Fibroblast of skin of back (primary cell): ENCODE data around the gene EPB41L4A.
"Not testable (repeated sequence)": the region's sequence is repeated elsewhere in the genome, so short reads cannot be mapped to it uniquely, and the experiment has no call there.

Experiments used
- DNase-seq: peaks from one replicate; pipeline ENCODE4 v3.0.0-alpha.2; 2013

The EPB41L4A gene

DNA sequence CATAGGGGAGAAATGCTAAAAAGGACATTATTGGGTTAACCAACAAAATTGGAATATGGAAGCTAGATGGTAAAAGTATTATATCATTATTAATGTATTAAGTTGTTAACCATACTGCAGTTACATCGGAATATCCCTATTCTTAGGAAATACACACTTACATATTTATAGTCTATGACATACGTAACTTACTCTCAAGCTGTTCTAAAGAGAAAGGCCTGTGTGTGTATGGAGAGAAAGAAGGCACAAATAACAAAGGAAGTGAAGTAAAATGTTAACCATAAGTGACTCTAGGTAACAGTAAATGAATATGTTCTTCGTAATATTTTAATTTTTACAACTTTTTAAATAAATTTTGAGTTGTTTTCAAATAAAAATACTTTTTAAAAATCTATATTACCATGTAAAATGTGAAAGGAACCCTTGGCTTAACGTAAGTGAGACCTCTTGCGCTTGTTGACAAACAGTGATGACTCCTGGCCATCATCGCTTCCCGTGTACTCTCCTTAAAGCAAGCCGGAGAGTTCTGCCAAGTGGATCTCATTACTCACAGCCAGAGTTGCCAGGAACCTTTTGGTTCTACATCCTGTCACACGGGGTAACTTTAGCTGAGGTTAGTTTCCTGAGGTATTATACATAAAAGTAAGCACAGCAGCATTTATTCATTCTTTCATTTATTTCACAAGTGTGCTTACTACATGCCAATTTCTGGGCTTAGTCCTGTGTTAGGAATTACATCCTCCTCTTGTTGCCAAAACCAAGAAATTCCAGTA, 165.4 kb downstream of the EPB41L4A start:
- DNase-seq, result no peak

DNA sequence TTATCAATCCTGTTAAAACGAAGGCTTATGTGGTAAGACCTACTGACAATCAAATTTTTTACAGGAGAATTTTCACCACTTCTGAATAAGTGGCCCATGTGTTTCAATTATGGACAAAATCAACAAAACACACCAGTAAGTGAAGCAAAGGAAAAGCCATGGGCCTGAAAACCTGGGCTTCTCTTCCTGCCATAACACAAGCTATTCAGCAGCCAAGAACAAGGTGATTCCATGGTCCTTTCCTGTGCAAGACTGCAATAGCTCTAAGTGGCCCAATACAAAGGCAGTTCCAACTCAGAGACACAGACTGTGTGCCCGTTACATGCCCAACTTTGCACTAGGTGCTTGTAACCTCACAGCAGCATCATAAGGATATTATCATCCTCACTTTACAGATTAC, 168.5 kb downstream of the EPB41L4A start:
- no peak for DNase-seq

DNA sequence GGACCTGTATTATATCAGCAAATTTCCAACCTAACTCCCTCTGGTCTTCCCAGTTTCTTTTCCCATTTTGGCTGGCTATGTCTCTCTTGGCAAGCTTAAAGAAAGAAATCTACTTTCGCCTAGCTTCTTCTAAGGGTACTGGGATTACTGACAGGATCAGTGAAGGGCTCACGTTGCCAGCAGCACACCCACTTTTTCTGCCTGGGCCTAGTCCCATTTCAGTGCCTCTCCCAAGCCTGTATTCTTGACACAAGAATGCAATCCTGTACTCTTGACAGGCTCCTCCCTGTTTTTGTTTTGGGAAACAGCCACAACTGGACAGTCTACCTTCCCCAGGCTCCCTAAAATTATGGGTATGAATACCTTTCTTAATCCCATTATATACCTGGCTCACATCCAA, 170.5 kb downstream of the EPB41L4A start:
- no peak for DNase-seq

- no peak for DNase-seq
Observed at GRCh38 chr5:112247960-112248359, 171.1 kb downstream of the EPB41L4A start.

GRCh38 chr5:112245656-112246055, 173.4 kb downstream of the EPB41L4A start:
- DNase-seq, result no peak

DNA sequence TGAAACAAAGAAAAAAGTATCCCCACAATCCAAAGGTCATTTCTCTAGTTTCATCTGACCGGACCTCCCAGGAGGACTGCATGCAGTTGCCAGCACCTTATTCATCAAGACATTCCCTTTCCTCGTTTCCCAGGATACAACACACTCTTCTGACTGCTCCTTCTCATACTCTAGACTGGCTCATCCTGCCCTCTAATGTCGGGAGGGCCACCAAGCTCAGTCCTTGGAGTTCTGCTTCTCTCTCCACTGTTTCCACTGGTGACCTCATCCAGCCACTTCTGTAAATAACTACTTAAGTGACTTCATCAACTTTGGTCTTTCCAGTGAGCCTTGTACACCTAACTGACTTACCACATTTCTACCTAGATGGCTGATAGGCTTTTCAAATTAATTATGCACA, 179.1 kb downstream of the EPB41L4A start:
- peak; percentile 11 for DNase-seq

- DNase-seq, result no peak
Observed at GRCh38 chr5:112238473-112238872, 180.6 kb downstream of the EPB41L4A start.

DNA sequence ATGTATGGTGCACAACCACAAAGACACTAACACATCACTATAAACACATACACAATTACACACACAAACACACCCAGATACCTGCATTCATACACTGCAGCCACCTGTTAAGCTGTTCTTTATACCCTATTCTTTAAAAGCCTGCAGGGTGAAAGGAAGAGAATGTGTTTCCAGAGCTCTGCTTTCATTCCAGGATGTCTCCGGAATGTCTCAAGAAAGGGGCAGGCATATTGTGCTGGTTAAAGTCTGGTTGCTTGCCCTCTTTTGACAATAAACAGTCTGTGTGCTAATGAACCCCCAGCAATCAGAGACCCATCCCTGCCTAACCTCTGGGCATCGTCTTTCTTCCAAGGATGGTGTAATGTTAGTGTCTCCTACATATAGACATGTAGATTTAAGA, 181.6 kb downstream of the EPB41L4A start:
- DNase-seq, result no peak

- DNase-seq, result no peak
Observed at GRCh38 chr5:112234000-112234399, 185.1 kb downstream of the EPB41L4A start.

- DNase-seq, result no peak
Observed at GRCh38 chr5:112232667-112233066, 186.4 kb downstream of the EPB41L4A start.

- DNase-seq, result no peak
Observed at GRCh38 chr5:112230606-112231005, 188.5 kb downstream of the EPB41L4A start.

DNA sequence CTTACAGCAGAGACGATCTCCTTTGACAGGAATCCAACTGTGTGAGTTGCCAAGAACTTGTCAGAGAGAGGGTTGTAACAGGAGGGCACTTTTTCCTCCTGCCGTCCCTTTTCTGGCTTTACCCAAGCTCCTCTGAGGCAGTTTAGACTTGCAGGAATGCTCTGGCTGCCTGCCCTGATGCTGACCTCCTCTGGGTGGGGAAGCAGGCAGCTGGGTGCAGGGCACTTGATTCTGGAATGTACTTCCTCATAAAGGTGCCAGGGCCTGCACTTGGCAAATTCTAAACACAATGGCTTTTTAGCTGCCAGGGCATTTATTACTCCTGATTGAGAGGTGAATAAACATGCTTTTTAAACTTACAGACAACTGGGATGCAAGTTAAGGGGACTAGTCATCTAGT, 190.4 kb downstream of the EPB41L4A start:
- peak; percentile 58 for DNase-seq

DNA sequence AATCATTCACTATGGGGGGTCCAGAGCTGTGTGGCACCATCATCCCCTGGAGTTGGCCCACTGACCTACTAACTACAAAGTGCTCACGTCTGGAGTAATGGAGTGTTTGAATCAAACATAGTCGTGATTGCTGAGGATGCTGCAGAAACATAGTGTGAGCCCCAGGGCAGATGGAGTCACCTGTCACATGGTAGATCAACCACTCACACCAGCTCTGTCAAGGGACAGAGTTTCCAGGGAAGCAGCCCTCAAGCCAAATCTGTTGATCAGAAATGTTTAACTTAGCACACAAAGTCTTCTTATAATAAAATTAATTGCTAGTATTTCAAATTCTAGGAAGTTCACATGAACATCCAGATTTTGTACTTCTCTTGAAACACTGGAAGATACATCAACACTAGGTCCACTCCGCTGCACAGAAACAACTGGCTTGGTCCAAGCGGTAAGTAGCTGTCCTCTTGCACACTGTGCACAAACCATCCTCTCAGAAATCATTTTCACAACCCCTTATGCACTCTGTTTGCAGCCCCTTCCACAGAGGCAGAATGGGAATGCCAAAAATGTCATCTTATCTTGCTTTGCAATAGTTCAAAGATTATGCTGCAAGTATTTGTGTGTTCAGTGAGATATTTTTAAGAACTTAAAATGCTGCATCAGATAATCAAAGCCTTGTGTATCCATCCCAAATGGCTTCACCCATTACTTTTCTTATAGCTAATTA, 191.0 kb downstream of the EPB41L4A start:
- DNase-seq, result no peak

DNA sequence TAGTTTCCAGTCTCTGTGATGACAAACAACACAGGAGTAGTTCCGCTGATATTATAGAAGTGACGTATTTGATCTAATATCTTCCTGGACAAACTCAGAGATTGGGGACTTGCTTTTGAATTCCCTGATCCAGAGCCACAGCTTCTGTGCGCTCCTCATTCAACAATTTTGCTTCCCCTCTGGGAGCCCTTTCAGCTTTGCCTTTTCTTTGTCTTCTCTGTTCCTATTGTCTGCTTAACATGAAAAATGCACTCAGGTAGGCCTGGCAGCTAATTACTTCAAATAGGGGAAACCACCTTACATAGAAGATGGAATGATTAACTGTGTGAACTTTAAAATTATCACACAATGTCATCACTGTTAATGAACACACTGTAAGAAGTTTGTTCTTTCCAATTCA, 192.9 kb downstream of the EPB41L4A start:
- no peak for DNase-seq

GRCh38 chr5:112222997-112223396, 196.1 kb downstream of the EPB41L4A start:
- DNase-seq, result not testable (repeated sequence)

DNA sequence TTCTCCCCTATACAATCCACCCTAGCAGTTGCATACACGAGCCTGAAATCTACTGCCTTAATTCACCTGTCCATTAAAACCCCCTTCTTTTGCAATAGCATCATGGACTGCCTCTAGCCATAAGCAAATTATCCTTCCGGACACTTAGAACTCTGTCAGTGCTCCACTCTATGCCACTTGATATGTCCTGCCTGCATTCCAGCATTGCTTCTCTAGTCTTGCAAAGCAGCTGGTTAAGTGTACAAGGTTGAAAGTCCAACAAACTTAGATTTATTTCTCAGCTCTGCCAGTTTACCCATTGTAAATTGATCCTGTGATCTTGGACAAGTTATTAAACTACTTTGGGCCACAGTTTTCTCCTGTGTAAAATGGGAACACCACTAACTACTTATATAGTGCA, 197.9 kb downstream of the EPB41L4A start:
- DNase-seq, result no peak

- DNase-seq, result no peak
Observed at GRCh38 chr5:112219000-112219399, 200.1 kb downstream of the EPB41L4A start.

GRCh38 chr5:112217843-112218579, 201.1 kb downstream of the EPB41L4A start:
- no peak for DNase-seq

GRCh38 chr5:112216140-112216539, 202.9 kb downstream of the EPB41L4A start:
- no peak for DNase-seq

DNA sequence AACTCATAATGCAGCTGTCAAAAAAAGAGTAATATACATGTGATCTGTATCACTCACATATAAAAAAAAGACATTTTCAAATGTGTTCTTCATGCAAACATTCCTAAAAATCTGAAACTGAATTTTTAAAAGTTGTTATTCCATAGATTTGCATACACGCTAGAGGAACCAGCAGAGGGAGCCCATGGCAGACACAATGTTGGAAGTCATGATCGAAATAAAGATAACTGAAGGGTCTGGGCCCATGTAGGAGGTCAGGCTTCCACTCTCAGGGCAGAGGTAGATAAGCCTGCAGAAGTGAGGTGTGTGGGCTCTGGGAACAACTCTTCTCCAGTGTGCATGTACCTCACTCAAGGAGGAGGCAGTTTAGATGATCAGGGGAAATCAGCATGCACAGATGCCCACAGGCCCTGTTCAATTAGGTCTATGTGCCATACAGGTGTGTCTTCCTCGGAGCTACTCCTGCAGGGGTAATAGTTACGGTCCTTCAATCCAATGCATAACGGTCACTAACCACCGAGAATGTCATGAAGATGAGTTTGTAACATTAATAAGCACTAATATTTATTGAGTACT, 208.6 kb downstream of the EPB41L4A start:
- DNase-seq, result peak; percentile 38

GRCh38 chr5:112208699-112209615, 210.1 kb downstream of the EPB41L4A start:
- DNase-seq, result no peak

DNA sequence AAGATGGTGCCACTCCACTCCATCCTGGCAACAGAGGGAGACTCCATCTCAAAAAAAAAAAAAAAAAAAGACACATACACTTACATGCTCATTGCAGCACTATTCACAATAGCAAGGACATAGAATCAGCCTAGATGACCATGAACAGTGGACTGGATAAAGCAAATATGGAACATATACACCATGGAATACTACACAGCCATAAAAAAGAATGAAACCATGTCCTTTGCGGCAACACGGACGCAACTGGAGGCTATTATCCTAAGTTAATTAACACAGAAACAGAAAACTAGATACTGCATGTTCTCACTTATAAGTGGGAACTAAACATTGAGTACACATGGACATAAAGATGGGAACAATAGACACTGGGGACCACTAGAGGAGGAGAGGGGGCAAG, 210.9 kb downstream of the EPB41L4A start:
- DNase-seq, result not testable (repeated sequence)
